Prostate gland (tissue), 2 donors: ENCODE measurements around the gene IL2RA.

Experiments
- CTCF ChIP-seq, 4 experiments: fragments of 200-600 bp in 2 of 4; fragments of 450-650 bp in 2 of 4; sonication (generic) in 2 of 4; IDR thresholded peaks; 1 replicate in 3 of 4; 2 replicates in 1 of 4; pipeline ENCODE4 v1.5.1; 2016 to 2019; ENCODE audit warnings: antibody characterized with exemption in 4 of 4, mild to moderate bottlenecking in 2 of 4, moderate library complexity in 2 of 4
- POLR2A ChIP-seq: fragments of 450-650 bp; IDR thresholded peaks from one replicate; pipeline ENCODE4 v1.6.1; 2016; ENCODE audit warnings: antibody characterized with exemption, mild to moderate bottlenecking
- POLR2AphosphoS5 ChIP-seq: sonication (generic); formaldehyde crosslinking; IDR thresholded peaks from one replicate; pipeline ENCODE4 v1.6.1; 2017; ENCODE audit warnings: antibody characterized with exemption

- TF ChIP-seq CTCF (IDR thresholded peaks at IDR 0.05) (no peak), POLR2A (no peak), POLR2AphosphoS5 (no peak)
Observed at GRCh38 chr10:6047847-6048246, 14.3 kb downstream of the IL2RA start.
